Body of pancreas (tissue), 4 donors: Measurements from ENCODE around the gene THAP7. TPM values are rescaled to one million over a fixed set of nuclear protein-coding genes. Genes with fewer than 3 reads are reported as not detected.

Experiments used
- ATAC-seq: fragments of 150-250 bp; one replicate; pipeline ENCODE4 v1.9.1; 2016
- DNase-seq, 4 donors: peaks; one replicate each; pipeline ENCODE4 v3.0.0-alpha.2; 2019
- H3K27ac ChIP-seq, 4 donors: fragments of 200-600 bp; sonication (generic); 1 replicate in 3 of 4; 2 replicates in 1 of 4; pipeline versions ENCODE4 v1.5.1 to v1.6.1; 2016 to 2019; ENCODE audit warnings: mild to moderate bottlenecking in 1 of 4, mixed read lengths in 1 of 4, moderate library complexity in 1 of 4
- H3K27me3 ChIP-seq, 2 donors: fragments of 200-600 bp; sonication (generic); one replicate each; pipeline ENCODE4 v1.6.0; 2016; ENCODE audit warnings: mild to moderate bottlenecking in 1 of 2
- H3K36me3 ChIP-seq, 2 donors: fragments of 200-600 bp; sonication (generic); replicated peaks in 1 of 2; 2 replicates each; pipeline ENCODE4 v1.5.1; 2016; ENCODE audit warnings: low read depth in 2 of 2; ENCODE audit not compliant: insufficient read depth in 1 of 2
- H3K4me1 ChIP-seq: fragments of 200-600 bp; sonication (generic); one replicate; pipeline ENCODE4 v1.6.0; 2016
- H3K4me3 ChIP-seq, 2 donors: fragments of 200-600 bp; sonication (generic); 1 replicate in 1 of 2; 2 replicates in 1 of 2; pipeline ENCODE4 v1.5.1; 2016 to 2019
- H3K9me3 ChIP-seq, 3 donors: fragments of 200-600 bp; sonication (generic); 1 replicate in 2 of 3; 2 replicates in 1 of 3; pipeline ENCODE4 v1.5.1; 2016
- CTCF ChIP-seq, 7 experiments: fragments of 450-650 bp in 4 of 7; fragments of 200-600 bp in 3 of 7; sonication (generic) in 3 of 7; IDR thresholded peaks; one replicate each; pipeline ENCODE4 v1.5.1; 2016 to 2019; ENCODE audit warnings: antibody characterized with exemption in 7 of 7
- POLR2A ChIP-seq, 3 donors: fragments of 450-650 bp; IDR thresholded peaks; one replicate each; pipeline ENCODE4 v1.6.1; 2016; ENCODE audit warnings: antibody characterized with exemption in 3 of 3, mild to moderate bottlenecking in 2 of 3
- WGBS, 2 donors: methylation state at CpG; one replicate each; pipeline ENCODE4 v1.1.5; 2017; 5-methylcytosine and 5-hydroxymethylcytosine counted together
- intact Hi-C: fragments of 100-400 bp; cut with DNase I; formaldehyde crosslinking; loops from one replicate; pipeline ENCODE4 v1.15.1; 2023
- total RNA-seq, 2 donors: library from RNA; depleted of rRNA; stranded (reverse); fragments of >200 nt; gene quantifications; one replicate each; pipeline ENCODE4 v1.1.0, GENCODE V29; 2016

Gene THAP7
- total RNA-seq, 2 donors from 2014 or later = 17.1 to 20.2 TPM

GRCh38 chr22:21030621-21031544 is 29.0 kb upstream of the THAP7 start:
- Histone ChIP-seq H3K36me3 (no peaks in the 10 kb centered on the region), H3K27ac (no peak overlapping the region), H3K4me1 (peaks cover 10% of the 10 kb centered on the region), H3K9me3 (no peaks in the 10 kb centered on the region), H3K4me3 (no peak overlapping the region), H3K27me3 (no peaks in the 10 kb centered on the region)
- no peak for TF ChIP-seq POLR2A (IDR thresholded peaks at IDR 0.05)
- no peak for TF ChIP-seq CTCF (IDR thresholded peaks at IDR 0.05)
- WGBS, 2 donors = 87 to 91% methylated on average over 25 to 40 of the region's 40 CpGs
- DNase-seq (no peak), ATAC-seq (no peak)
- intact Hi-C loops = loop anchor here (10.0 kb wide), 1 partner anchor 64 kb away; no protein-coding TSS in a partner anchor

- no peak overlapping the region for H3K4me3 ChIP-seq
- TF ChIP-seq CTCF (IDR thresholded peaks at IDR 0.05) (no peak), POLR2A (IDR thresholded peaks at IDR 0.05) (no peak)
- intact Hi-C loops = loop anchor here (10.0 kb wide), 1 partner anchor 65 kb away; no protein-coding TSS in a partner anchor
- peaks cover 10% of the 10 kb centered on the region for H3K4me1 ChIP-seq
- H3K36me3 ChIP-seq = no peaks in the 10 kb centered on the region
- DNase-seq (no peak), ATAC-seq (no peak)
- H3K9me3 ChIP-seq = no peaks in the 10 kb centered on the region
- H3K27me3 ChIP-seq = no peaks in the 10 kb centered on the region
- no peak overlapping the region for H3K27ac ChIP-seq
- WGBS, 2 donors = 80 to 88% methylated on average over 8 to 15 of the region's 15 CpGs
Measured at GRCh38 chr22:21030032-21030431, 28.1 kb upstream of the THAP7 start.

- intact Hi-C loops = loop anchor here (10.0 kb wide), 1 partner anchor 65 kb away; no protein-coding TSS in a partner anchor
- Histone ChIP-seq H3K36me3 (no peaks in the 10 kb centered on the region), H3K9me3 (no peaks in the 10 kb centered on the region), H3K27ac (no peak overlapping the region), H3K4me1 (peaks cover 10% of the 10 kb centered on the region), H3K27me3 (no peaks in the 10 kb centered on the region), H3K4me3 (no peak overlapping the region)
- no peak for ATAC-seq
- TF ChIP-seq POLR2A (IDR thresholded peaks at IDR 0.05) = no peak
- TF ChIP-seq CTCF (IDR thresholded peaks at IDR 0.05) = no peak
- WGBS, 2 donors = 63 to 69% methylated on average over 8 to 10 of the region's 12 CpGs
- no peak for DNase-seq
Measured at GRCh38 chr22:21029486-21030025, 27.6 kb upstream of the THAP7 start.

GRCh38 chr22:21028277-21029251 is 26.6 kb upstream of the THAP7 start:
- intact Hi-C loops = no loop called here
- TF ChIP-seq POLR2A (IDR thresholded peaks at IDR 0.05) = no peak
- no peak for TF ChIP-seq CTCF (IDR thresholded peaks at IDR 0.05)
- DNase-seq = no peak

More at GRCh38 chr22:21028277-21029251, 26.6 kb upstream of the THAP7 start:
- Histone ChIP-seq H3K27ac (no peak overlapping the region), H3K4me1 (peaks cover 10% of the 10 kb centered on the region), H3K4me3 (no peak overlapping the region), H3K27me3 (no peaks in the 10 kb centered on the region), H3K36me3 (no peaks in the 10 kb centered on the region), H3K9me3 (no peaks in the 10 kb centered on the region)
- WGBS, 2 donors = 80 to 88% methylated on average over 6 to 11 of the region's 13 CpGs
- ATAC-seq = no peak
